SHP77 treated with DMSO at 0.1 percent for 48 hours (cell line): Measurements from ENCODE around the gene PRPF18.

ENCODE experiments used
- DNase-seq: peaks from one replicate; lab custom pipeline; 2025; lab: John Stamatoyannopoulos, UW

PRPF18 gene

DNA sequence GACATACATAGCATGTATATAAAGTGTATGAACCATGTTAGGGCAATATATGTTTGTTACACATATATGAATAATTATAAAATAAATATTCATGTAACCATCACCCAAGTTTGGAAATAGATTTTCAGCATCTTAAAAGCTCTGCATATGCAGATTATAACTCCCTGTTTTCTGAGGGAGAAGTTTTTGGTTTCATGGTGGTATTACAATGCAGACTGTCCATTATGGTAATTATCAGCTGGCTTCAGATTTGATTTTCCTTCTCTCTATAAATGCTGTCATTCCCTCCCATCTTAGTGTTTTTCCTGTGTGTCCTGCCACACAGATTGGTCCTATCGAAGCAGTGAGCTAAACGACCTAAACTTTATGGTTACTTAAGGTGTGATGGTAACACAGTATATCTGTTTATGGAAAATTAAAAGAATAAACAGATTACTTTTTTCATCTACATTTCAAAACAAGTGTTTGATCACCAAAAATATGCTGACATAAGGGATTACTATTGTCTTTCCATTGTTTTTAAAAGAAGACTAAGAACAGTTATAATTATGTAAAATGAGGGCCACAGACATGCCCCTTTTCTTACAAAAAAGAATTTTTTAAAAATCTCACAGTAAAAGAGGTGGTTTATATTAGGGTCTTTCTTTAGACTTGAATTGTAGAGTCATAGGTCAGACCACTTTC lies 17.7 kb downstream of the PRPF18 start:
- no peak for DNase-seq

- no peak for DNase-seq
These were observed 21.6 kb downstream of the PRPF18 start for GRCh38 chr10:13608246-13608853.

GRCh38 chr10:13612654-13613373 lies 26.0 kb downstream of the PRPF18 start:
- no peak for DNase-seq

DNA sequence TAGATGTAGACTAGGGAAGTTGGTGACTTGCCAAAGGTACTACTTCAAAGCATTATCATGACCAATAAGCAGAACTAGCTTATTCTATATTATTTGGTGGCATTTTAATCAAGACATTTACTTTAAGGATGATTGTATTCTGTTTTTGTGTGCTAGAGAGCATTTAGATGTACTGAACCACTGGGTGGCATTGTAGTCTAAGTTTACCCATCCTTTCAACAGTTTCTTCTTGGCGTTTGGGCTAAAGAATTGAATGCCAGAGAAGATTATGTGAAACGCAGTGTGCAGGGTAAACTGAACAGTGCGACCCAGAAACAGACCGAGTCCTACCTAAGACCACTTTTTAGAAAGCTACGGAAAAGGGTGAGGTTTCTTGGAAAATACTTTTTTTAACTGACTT lies 26.8 kb downstream of the PRPF18 start:
- no peak for DNase-seq

- DNase-seq: no peak
These were observed 28.0 kb downstream of the PRPF18 start for GRCh38 chr10:13614530-13615332.

DNA sequence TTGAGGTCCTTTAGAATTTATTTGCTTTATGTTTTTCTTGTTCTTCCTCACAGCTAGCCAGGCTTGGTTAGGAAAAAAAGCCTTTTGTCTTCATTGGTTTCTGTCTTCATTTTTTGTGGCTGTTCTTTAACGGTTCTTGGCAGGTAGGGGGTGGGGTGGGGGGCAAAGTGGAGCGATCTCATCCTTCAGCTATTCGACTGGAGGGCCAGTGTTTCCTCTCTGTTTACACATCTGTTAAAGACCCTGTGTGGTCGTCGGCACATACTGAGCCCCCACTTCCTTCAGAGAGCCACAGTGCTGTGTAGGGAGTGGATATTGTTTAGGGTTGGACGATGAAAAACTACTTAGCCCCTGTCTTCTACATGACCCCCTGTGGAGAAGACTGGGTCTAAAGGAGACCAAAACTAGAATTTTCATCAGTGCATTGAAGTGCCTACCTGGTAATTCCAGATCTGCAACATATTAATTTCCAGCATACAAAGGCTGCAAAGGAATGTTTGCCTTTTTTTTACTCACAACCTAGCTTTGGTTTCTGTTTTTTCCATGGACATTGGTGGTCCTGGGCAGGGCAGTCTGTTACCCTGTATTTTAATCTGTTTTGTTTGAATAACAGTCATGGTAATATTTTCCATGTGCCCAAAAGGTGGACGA lies 29.0 kb downstream of the PRPF18 start:
- DNase-seq: no peak

GRCh38 chr10:13617116-13617515 lies 30.4 kb downstream of the PRPF18 start:
- DNase-seq: no peak

DNA sequence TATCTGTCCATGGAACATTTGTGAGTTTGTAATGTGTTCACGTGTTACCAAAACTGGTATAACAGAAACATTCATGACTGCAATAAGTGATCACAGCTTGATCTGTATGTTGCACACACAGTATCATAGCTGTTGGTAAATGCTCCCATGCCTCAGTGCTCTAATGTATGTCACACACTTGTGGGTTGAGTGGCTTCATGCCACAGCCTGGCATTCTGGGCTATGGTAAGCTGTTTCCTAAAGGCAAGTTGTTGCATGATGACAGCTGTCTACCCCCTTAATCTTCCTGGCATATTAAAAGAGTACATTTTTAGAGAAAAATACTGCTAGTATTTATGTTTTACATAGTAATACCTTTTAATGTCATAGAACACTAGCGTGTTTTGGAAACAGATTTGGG lies 35.2 kb downstream of the PRPF18 start:
- no peak for DNase-seq

DNA sequence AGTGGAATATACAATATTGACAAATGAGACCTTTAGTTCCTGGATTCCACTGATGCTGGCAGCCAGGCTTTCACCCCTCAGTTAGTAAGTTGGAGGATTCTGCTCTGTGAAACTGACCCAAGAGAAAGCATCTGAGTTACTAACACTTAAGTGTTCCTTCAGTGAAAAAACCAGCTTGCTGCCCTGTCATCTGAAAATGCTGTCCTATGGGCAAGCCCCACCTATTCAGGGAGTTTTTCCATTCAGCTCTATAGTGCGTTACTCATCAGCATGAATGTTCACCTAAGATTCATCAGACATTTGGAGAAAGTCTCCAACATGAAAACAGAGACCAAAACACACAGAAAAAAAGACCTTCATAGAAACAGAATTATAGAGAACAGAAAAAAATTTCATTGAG lies 37.9 kb downstream of the PRPF18 start:
- DNase-seq: no peak

DNA sequence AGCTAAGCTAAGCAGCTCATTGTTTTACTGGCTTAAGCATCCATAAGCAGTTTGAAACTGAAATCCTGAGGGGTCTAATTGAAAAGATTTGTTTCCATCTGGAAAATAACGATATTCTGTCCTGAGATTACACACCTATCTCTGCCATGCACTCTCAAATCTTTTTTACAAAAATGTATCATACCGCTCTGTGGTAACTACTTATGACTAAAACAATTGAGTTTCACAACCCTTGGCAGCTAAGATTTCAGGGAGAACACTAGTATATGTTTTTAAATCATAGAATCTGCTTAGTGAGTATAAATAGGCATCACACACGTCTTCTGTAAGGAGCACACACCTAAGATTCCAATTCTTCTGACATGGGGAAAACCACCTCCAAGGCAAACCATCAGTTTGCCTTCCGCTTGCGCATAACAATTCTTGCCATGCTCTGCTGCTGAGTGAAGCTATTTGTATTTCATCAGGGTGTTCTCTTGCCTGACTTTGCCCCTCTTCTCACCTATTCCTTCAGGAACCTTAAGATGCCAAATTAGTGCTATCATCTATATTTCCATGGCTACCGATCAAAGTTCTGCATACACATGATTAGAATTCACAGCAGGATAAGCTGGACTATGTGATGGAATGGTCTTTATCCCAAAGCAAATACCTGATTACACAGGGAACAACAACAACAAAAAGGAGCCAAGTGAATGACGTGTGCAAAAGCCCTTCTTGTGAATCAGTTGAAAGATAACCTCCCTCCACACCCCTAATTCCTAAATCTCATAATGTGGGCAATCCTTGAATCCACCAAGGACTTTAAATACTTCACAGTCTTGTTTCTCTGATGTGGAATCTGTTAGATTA lies 40.9 kb downstream of the PRPF18 start:
- no peak for DNase-seq

DNA sequence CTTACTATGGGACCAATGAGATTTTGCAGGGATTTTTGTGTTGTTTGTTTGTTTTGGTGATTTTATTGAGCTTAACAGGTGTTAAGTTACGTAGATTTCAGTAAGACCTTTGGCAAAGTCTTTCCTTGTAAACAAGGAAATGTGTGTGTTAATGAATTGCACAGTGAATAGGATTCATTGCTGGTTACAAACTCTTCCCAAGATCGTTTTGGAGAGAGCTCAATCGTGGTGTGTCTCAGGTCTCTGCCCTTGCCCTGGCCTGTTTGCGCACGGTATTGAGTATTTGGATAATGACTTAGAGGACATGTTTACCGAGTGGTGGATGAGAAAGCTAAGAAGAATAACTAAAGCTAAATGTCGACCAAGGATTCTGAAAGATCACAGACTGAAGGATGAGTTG lies 41.9 kb downstream of the PRPF18 start:
- DNase-seq: no peak

DNA sequence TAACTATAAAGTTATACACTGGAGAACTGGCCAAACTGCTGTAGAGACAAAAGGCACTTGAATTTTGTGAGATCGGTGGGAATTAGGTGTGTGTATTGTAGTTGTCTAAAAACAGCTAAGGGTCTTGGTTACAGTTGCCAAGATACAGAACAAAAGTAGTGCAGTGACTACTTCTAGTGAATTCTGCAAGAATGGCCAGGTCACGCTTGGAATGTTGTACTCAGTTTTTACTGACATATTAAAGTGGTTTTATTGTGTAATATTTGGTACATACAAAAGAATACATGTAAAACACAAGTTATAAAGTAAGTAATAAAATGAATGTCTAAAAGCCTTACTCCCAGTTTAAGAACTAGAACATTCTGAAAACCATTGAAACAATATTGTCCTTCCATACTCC lies 42.4 kb downstream of the PRPF18 start:
- DNase-seq: no peak

GRCh38 chr10:13630231-13630630 lies 43.5 kb downstream of the PRPF18 start:
- DNase-seq: no peak

DNA sequence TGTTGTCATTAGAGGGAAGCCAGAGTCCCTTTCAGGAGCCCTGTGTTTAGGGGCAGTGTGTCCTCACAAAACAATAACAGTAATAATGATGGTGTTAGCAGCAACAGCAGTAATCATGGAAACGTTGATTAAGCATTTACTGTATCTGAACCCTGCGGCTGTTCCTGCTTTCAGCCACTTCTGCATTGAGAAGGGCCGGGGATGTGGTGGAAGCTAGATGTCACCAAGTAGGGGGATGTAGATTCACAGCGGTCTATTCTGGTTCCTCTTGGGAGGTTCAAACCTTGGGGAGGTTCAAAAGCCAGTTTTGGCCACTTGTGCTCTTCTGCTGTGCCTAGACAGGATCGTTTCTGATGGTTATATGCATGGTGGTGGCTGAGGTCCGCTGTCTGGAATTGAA lies 44.8 kb downstream of the PRPF18 start:
- no peak for DNase-seq

DNA sequence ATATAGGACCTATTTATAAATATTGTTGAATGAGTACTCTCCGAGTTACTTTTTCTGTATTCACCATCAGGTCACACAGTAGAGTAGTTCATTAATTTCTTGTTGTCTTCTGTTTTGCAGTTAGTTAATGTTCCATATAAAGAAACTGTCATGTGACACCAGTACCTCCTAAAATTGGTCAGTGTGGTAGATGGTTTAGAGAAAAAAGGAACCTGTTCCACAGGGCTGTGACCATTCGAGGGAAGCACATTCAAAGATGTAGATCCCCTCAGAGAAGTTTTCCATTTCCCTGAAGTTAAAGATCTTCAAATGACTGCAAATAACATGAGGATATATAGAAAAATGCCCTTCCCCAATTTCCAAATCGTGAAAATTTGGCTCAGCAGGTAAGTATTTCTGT lies 45.7 kb downstream of the PRPF18 start:
- no peak for DNase-seq

GRCh38 chr10:13632884-13633440 lies 46.2 kb downstream of the PRPF18 start:
- no peak for DNase-seq

- no peak for DNase-seq
These were observed 46.9 kb downstream of the PRPF18 start for GRCh38 chr10:13633689-13634088.

DNA sequence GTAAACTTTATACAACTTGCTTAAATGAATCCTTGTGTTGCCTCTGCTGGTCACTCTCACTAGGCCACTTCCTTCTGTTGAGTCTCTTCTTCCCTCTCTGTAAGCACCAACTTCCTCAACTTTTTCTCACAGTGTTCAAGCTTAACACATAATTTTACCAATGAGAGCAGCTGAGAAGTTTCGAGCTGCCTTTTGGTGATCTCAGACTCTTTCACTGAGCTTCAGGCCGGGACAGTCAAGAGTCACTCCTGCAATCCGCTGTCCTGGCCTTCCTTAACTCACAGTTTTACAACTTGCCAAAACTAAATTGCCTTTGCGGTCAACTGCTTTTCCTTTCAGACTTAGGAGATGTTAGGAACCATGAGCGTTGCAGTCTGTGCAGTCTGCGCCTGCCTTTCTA lies 47.4 kb downstream of the PRPF18 start:
- DNase-seq: no peak

- no peak for DNase-seq
These were observed 50.0 kb downstream of the PRPF18 start for GRCh38 chr10:13636776-13637175.

- no peak for DNase-seq
These were observed 50.6 kb downstream of the PRPF18 start for GRCh38 chr10:13637303-13637856.
